Esophagus squamous epithelium (tissue), 5 donors: Measurements from ENCODE around the gene RPRM. TPM values are rescaled to one million over a fixed set of nuclear protein-coding genes. Genes with fewer than 3 reads are reported as not detected.

Experiments used
- DNase-seq: peaks from one replicate; lab custom pipeline; 2025; lab: John Stamatoyannopoulos, UW
- H3K27ac ChIP-seq, 4 donors: fragments of 200-600 bp; sonication (generic); one replicate each; pipeline ENCODE4 v1.5.1; 2016 to 2019; ENCODE audit warnings: mild to moderate bottlenecking in 1 of 4
- H3K27me3 ChIP-seq, 4 donors: fragments of 200-600 bp; sonication (generic); 1 replicate in 3 of 4; 2 replicates in 1 of 4; pipeline versions ENCODE4 v1.5.1 to v1.6.0; 2017 to 2021; ENCODE audit warnings: antibody characterized with exemption in 1 of 4
- H3K36me3 ChIP-seq, 3 donors: fragments of 200-600 bp; sonication (generic); one replicate each; pipeline ENCODE4 v1.5.1; 2016 to 2019
- H3K4me1 ChIP-seq, 3 donors: fragments of 200-600 bp; sonication (generic); one replicate each; pipeline ENCODE4 v1.5.1; 2017 to 2019
- H3K4me3 ChIP-seq, 4 donors: fragments of 200-600 bp; sonication (generic); 1 replicate in 3 of 4; 2 replicates in 1 of 4; pipeline ENCODE4 v1.5.1; 2016 to 2019; ENCODE audit warnings: mild to moderate bottlenecking in 2 of 4, moderate library complexity in 1 of 4
- H3K9me3 ChIP-seq, 3 donors: fragments of 200-600 bp; sonication (generic); one replicate each; pipeline ENCODE4 v1.5.1; 2016 to 2019
- CTCF ChIP-seq, 6 experiments: fragments of 450-650 bp in 4 of 6; fragments of 200-600 bp in 2 of 6; sonication (generic) in 2 of 6; IDR thresholded peaks; one replicate each; pipeline ENCODE4 v1.5.1; 2016 to 2019; ENCODE audit warnings: antibody characterized with exemption in 6 of 6, mild to moderate bottlenecking in 4 of 6, moderate library complexity in 4 of 6
- POLR2A ChIP-seq, 4 donors: fragments of 450-650 bp; IDR thresholded peaks; one replicate each; pipeline ENCODE4 v1.6.1; 2017; ENCODE audit warnings: antibody characterized with exemption in 4 of 4, mild to moderate bottlenecking in 4 of 4, moderate library complexity in 3 of 4
- WGBS, 2 donors: methylation state at CpG; one replicate each; pipeline ENCODE4 v1.1.5; 2018; 5-methylcytosine and 5-hydroxymethylcytosine counted together
- intact Hi-C: fragments of 100-400 bp; cut with DNase I; formaldehyde crosslinking; loops from one replicate; pipeline ENCODE4 v1.15.0; 2022
- total RNA-seq, 4 donors: library from RNA; depleted of rRNA; stranded (reverse); fragments of >200 nt; gene quantifications; one replicate each; pipeline ENCODE4 v1.1.0, GENCODE V29; 2016
- donor health status: DM: yes; HTN: yes; CAD: no.

RPRM gene
- total RNA-seq, 4 donors from 2014 or later: 0.95 TPM; not detected in 3

GRCh38 chr2:153479573-153479972 is 1.0 kb upstream of the RPRM start:
- no peak for TF ChIP-seq POLR2A (IDR thresholded peaks at IDR 0.05)
- no peak for TF ChIP-seq CTCF (IDR thresholded peaks at IDR 0.05)
- Histone ChIP-seq H3K9me3 (no peaks in the 10 kb centered on the region), H3K36me3 (no peaks in the 10 kb centered on the region), H3K27me3 (peaks cover 0 to 83% (median 7%) of the 10 kb centered on the region in 4 donors), H3K27ac (no peak overlapping the region), H3K4me1 (peaks cover 17 to 32% (median 21%) of the 10 kb centered on the region in 3 donors), H3K4me3 (no peak overlapping the region)
- intact Hi-C loops: no loop called here
- 26 to 38% methylated on average over 5 of the region's 5 CpGs for WGBS, 2 donors
- no peak for DNase-seq

DNA sequence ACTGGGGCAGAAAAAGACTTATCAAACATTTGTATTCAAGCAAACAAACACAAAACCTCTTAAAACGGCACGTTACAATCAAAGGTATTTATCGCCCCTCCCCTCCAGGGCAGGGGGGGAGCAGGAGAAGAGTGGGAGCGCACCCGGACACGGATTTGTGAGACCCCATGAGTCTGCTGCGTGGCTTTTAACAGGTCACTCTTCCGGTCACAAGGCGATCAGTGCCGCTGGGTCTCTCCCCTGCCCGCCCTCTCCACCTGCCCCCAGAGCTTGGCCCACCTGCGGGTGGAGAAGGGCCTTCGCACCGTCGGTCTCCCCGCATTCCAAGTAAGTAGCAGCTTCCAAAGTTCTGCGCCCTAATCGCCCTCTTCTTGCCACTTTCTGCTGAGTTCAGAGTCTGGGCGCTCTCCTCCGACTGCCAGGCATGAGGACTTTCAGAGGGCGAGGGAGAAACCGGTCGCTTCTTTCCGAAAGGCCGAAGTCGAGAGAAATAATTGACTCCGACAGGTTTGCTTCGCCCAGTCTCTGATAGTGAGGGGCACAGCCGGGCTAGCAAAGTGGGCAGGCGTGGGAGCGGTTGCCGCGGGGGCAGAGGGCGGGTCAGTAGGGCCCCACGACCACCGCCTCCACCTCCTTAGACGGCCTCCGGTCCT is 800 bp downstream of the RPRM start:
- H3K27ac ChIP-seq: no peak overlapping the region
- TF ChIP-seq CTCF (IDR thresholded peaks at IDR 0.05): no peak
- no peak for TF ChIP-seq POLR2A (IDR thresholded peaks at IDR 0.05)
- peaks cover 0 to 88% (median 7%) of the 10 kb centered on the region in 4 donors for H3K27me3 ChIP-seq
- WGBS, 2 donors: 1 to 10% methylated on average over 13 to 15 of the region's 38 CpGs
- H3K36me3 ChIP-seq: no peaks in the 10 kb centered on the region
- intact Hi-C loops: no loop called here
- DNase-seq: no peak
- H3K9me3 ChIP-seq: no peaks in the 10 kb centered on the region
- peak overlapping the region; percentile 46 to 74 (median 58) for H3K4me3 ChIP-seq
- H3K4me1 ChIP-seq: peaks cover 17 to 32% (median 21%) of the 10 kb centered on the region in 3 donors

DNA sequence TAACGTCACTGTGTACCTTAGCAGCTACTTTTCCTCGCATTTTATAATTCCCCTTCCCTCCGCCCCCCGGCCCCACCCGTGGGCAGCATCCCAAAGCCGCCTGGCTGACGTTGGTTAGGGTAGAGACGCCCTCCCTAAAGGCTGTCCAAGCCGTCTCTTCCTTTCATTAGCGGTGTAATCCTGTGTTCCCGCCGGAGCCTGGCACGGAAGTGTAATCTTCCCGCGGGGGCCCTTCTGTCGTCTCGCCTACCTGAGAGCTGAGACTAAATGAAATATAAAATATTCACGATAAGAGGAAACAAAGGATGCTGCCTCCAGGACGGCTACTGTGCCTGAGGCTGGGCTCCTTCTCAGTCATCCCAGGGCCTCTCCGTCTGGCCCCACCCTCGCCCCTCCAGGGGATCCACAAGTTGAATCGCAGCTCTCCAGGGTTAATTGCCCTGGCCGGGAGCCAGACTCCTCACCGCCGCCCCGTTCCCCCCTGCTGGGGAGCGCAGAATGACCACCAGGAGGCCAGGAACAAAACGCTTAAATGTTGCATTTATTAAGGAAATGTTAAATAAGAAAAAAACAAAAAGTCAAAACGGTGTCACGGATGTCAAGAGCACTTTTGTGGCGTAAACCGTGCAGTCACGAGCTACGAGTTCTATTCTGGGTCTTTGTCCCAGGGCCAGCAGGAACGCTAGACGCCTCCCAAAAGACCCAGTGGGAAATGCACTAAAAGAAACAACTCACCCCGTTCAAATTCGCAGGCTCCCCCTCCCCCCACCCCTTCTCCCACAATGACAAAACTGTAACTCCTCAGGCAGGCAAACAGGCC is 1.5 kb downstream of the RPRM start:
- peaks cover 0 to 81% (median 7%) of the 10 kb centered on the region in 4 donors for H3K27me3 ChIP-seq
- no peak for DNase-seq
- H3K27ac ChIP-seq: no peak overlapping the region
- 2 to 3% methylated on average over 21 to 24 of the region's 38 CpGs for WGBS, 2 donors
- intact Hi-C loops: no loop called here
- H3K9me3 ChIP-seq: no peaks in the 10 kb centered on the region
- peaks cover 17 to 32% (median 21%) of the 10 kb centered on the region in 3 donors for H3K4me1 ChIP-seq
- peak overlapping the region in 3 of 4 donors; percentile 56 to 74 (median 59) for H3K4me3 ChIP-seq
- TF ChIP-seq POLR2A (IDR thresholded peaks at IDR 0.05) (no peak), CTCF (IDR thresholded peaks at IDR 0.05) (peak in 2 of 6 experiments; percentile 8 to 15)
- no peaks in the 10 kb centered on the region for H3K36me3 ChIP-seq

- Histone ChIP-seq H3K4me1 (peaks cover 17 to 32% (median 21%) of the 10 kb centered on the region in 3 donors), H3K27me3 (peaks cover 0 to 75% (median 7%) of the 10 kb centered on the region in 4 donors), H3K4me3 (peak overlapping the region in 1 of 4 donors; percentile 59), H3K9me3 (no peaks in the 10 kb centered on the region), H3K27ac (no peak overlapping the region), H3K36me3 (no peaks in the 10 kb centered on the region)
- intact Hi-C loops: no loop called here
- TF ChIP-seq POLR2A (IDR thresholded peaks at IDR 0.05) (no peak), CTCF (IDR thresholded peaks at IDR 0.05) (no peak)
- DNase-seq: no peak
- WGBS, 2 donors: 10 to 19% methylated on average over 7 of the region's 7 CpGs
These were observed 2.1 kb downstream of the RPRM start for GRCh38 chr2:153476491-153476815.
